KOPT-K1 (cell line): Measurements from ENCODE around the gene PGM5.

Source experiments
- H3K27ac ChIP-seq: fragments of 200-600 bp; sonication (generic); 2 replicates; pipeline ENCODE4 v1.5.1; 2016; ENCODE audit warnings: antibody characterized with exemption, mild to moderate bottlenecking, low read depth, low read length; ENCODE audit not compliant: poor library complexity, severe bottlenecking
- H3K36me3 ChIP-seq: fragments of 200-600 bp; sonication (generic); 2 replicates; pipeline ENCODE4 v1.5.1; 2017; ENCODE audit warnings: antibody characterized with exemption, mild to moderate bottlenecking, low read length, moderate library complexity; ENCODE audit not compliant: insufficient read depth
- H3K9me3 ChIP-seq: fragments of 200-600 bp; sonication (generic); 2 replicates; pipeline ENCODE4 v1.5.1; 2017; ENCODE audit warnings: antibody characterized with exemption, low read length, mild to moderate bottlenecking; ENCODE audit not compliant: insufficient read depth, poor library complexity, severe bottlenecking

PGM5 gene

DNA sequence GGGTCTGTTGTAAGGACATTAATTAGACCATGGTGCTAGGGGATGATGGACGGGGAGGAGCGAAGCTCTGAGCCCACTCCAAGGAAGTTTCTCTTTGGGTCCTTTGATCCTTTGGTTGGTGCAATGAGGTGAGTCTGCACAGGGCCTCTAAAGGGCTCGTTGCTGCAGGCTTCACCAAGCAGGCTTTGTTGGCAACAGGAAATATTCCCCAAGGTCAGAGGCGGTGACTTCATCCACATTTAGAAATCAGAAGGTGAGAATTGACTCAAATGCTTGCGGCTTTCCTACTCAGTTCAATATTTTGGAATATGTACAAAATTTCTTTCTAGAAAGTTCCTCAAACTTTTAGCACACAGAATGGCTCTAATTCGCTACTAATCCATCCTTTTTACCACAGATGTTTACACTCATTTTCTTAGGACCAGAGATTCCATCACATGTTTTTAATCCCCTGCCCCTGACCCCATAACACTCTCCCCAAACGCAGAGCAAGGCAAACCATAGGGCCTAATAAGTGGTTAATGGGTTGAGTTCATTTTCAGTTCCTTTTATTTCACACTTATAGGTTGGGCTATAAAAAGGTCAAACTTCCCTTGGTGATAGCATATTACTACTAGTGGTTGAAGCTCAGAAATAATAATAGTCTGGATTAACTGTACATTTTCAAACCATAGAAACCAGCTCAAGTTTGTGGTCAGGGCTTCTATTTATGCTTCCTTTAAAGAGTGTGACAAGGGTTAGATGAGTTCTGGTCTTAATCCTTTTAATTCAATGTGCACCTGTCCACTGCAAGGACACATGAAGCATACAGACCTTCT, 221.6 kb downstream of the PGM5 start:
- no peaks in the 10 kb centered on the region for H3K9me3 ChIP-seq
- no peaks in the 10 kb centered on the region for H3K36me3 ChIP-seq
- no peak overlapping the region for H3K27ac ChIP-seq
